WI38 (cell line): Measurements from ENCODE around the gene RNASE8.

ENCODE experiments used
- H3K4me3 ChIP-seq: 2 replicates; pipeline ENCODE4 v1.5.1; 2011; ENCODE audit warnings: low read depth, mild to moderate bottlenecking, control low read depth, low read length
- TF ChIP-seq, protein P1 (sequence below): IDR thresholded peaks from 2 replicates; pipeline ENCODE4 v1.5.1; 2012; ENCODE audit warnings: low read depth, mild to moderate bottlenecking, control low read depth, low read length

Gene RNASE8

GRCh38 chr14:21105095-21105494 is 47.5 kb downstream of the RNASE8 start:
- TF ChIP-seq, protein P1, sequence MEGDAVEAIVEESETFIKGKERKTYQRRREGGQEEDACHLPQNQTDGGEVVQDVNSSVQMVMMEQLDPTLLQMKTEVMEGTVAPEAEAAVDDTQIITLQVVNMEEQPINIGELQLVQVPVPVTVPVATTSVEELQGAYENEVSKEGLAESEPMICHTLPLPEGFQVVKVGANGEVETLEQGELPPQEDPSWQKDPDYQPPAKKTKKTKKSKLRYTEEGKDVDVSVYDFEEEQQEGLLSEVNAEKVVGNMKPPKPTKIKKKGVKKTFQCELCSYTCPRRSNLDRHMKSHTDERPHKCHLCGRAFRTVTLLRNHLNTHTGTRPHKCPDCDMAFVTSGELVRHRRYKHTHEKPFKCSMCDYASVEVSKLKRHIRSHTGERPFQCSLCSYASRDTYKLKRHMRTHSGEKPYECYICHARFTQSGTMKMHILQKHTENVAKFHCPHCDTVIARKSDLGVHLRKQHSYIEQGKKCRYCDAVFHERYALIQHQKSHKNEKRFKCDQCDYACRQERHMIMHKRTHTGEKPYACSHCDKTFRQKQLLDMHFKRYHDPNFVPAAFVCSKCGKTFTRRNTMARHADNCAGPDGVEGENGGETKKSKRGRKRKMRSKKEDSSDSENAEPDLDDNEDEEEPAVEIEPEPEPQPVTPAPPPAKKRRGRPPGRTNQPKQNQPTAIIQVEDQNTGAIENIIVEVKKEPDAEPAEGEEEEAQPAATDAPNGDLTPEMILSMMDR = no peak
- H3K4me3 ChIP-seq = no peak overlapping the region

- TF ChIP-seq, protein P1 = no peak
- H3K4me3 ChIP-seq = no peak overlapping the region
Observed at GRCh38 chr14:21106176-21106497, 48.5 kb downstream of the RNASE8 start.

- H3K4me3 ChIP-seq = no peak overlapping the region
- TF ChIP-seq, protein P1 = peak; percentile 97
Observed at GRCh38 chr14:21106498-21107282, 49.1 kb downstream of the RNASE8 start.

- TF ChIP-seq, protein P1 = no peak
- H3K4me3 ChIP-seq = no peak overlapping the region
Observed at GRCh38 chr14:21107283-21107800, 49.7 kb downstream of the RNASE8 start.
